Measurements from ENCODE around the gene ADRB2.
A peak's percentile ranks its signal among the peaks of the same experiment; 100 is the strongest.

ADRB2 gene

DNA sequence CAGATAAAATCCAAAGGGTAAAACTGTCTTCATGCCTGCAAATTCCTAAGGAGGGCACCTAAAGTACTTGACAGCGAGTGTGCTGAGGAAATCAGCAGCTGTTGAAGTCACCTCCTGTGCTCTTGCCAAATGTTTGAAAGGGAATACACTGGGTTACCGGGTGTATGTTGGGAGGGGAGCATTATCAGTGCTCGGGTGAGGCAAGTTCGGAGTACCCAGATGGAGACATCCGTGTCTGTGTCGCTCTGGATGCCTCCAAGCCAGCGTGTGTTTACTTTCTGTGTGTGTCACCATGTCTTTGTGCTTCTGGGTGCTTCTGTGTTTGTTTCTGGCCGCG is 727 bp upstream of the ADRB2 start:
- peak in 1 of 2 experiments; percentile 63 for DNase-seq (ENCODE audit: low read depth in 1 of 2, low spot score in 1 of 2)
- H3K4me3 ChIP-seq (replicated peaks; ENCODE audit: insufficient read depth, low read length), result peak overlapping the region; percentile 72
- H3K27ac ChIP-seq (replicated peaks), result peak overlapping the region; percentile 84
- no peak for TF ChIP-seq POLR2AphosphoS5 (IDR thresholded peaks at IDR 0.05; ENCODE audit: low read depth)
- no peak for TF ChIP-seq GABPA (IDR thresholded peaks at IDR 0.05; ENCODE audit: low read depth)
- no peaks in the 10 kb centered on the region for H3K27me3 ChIP-seq (ENCODE audit: insufficient read depth, poor library complexity, severe bottlenecking)

- Histone ChIP-seq H3K4me3 (replicated peaks; ENCODE audit: insufficient read depth, low read length) (peak overlapping the region; percentile 72), H3K27me3 (ENCODE audit: insufficient read depth, poor library complexity, severe bottlenecking) (no peaks in the 10 kb centered on the region), H3K27ac (replicated peaks) (peak overlapping the region; percentile 84)
- no peak for DNase-seq (ENCODE audit: low read depth in 1 of 2, low spot score in 1 of 2)
- TF ChIP-seq GABPA (IDR thresholded peaks at IDR 0.05; ENCODE audit: low read depth) (no peak), REST (IDR thresholded peaks at IDR 0.05; ENCODE audit: insufficient replicate concordance, low read depth) (no peak), CTCF (IDR thresholded peaks at IDR 0.05; ENCODE audit: insufficient read depth, low read length) (no peak), SPI1 (IDR thresholded peaks at IDR 0.05; ENCODE audit: borderline replicate concordance, low read depth) (no peak), POLR2AphosphoS5 (IDR thresholded peaks at IDR 0.05; ENCODE audit: low read depth) (no peak)
Observed at GRCh38 chr5:148826739-148827070, 294 bp downstream of the ADRB2 start.

DNA sequence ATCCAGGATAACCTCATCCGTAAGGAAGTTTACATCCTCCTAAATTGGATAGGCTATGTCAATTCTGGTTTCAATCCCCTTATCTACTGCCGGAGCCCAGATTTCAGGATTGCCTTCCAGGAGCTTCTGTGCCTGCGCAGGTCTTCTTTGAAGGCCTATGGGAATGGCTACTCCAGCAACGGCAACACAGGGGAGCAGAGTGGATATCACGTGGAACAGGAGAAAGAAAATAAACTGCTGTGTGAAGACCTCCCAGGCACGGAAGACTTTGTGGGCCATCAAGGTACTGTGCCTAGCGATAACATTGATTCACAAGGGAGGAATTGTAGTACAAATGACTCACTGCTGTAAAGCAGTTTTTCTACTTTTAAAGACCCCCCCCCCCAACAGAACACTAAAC is 1.3 kb downstream of the ADRB2 start:
- H3K4me3 ChIP-seq (replicated peaks; ENCODE audit: insufficient read depth, low read length), result peak overlapping the region; percentile 72
- no peak for TF ChIP-seq CTCF (IDR thresholded peaks at IDR 0.05; ENCODE audit: insufficient read depth, low read length)
- TF ChIP-seq SPI1 (IDR thresholded peaks at IDR 0.05; ENCODE audit: borderline replicate concordance, low read depth), result no peak
- no peak for DNase-seq (ENCODE audit: low read depth in 1 of 2, low spot score in 1 of 2)
- no peaks in the 10 kb centered on the region for H3K27me3 ChIP-seq (ENCODE audit: insufficient read depth, poor library complexity, severe bottlenecking)
- peak overlapping the region; percentile 84 for H3K27ac ChIP-seq (replicated peaks)

GRCh38 chr5:148828511-148829247 is 2.3 kb downstream of the ADRB2 start:
- no peak for TF ChIP-seq CTCF (IDR thresholded peaks at IDR 0.05; ENCODE audit: insufficient read depth, low read length)
- no peak for TF ChIP-seq POLR2AphosphoS5 (IDR thresholded peaks at IDR 0.05; ENCODE audit: low read depth)
- TF ChIP-seq SPI1 (IDR thresholded peaks at IDR 0.05; ENCODE audit: borderline replicate concordance, low read depth), result no peak
- no peak for TF ChIP-seq REST (IDR thresholded peaks at IDR 0.05; ENCODE audit: insufficient replicate concordance, low read depth)
- no peak for TF ChIP-seq GABPA (IDR thresholded peaks at IDR 0.05; ENCODE audit: low read depth)
- Histone ChIP-seq H3K27ac (replicated peaks) (no peak overlapping the region), H3K27me3 (ENCODE audit: insufficient read depth, poor library complexity, severe bottlenecking) (no peaks in the 10 kb centered on the region), H3K4me3 (replicated peaks; ENCODE audit: insufficient read depth, low read length) (peak overlapping the region; percentile 72)
- DNase-seq (ENCODE audit: low read depth in 1 of 2, low spot score in 1 of 2), result peak in 1 of 2 experiments; percentile 32
